GM08714 (cell line): Measurements from ENCODE around the gene MRPS35.

Source experiments
- H3K4me3 ChIP-seq: fragments of 200-500 bp; sonication (Bioruptor generic); 2 replicates; pipeline ENCODE4 v1.5.1; 2014; ENCODE audit warnings: mild to moderate bottlenecking, low read length, inconsistent platforms
- ZNF274 ChIP-seq: IDR thresholded peaks from 2 replicates; pipeline ENCODE4 v1.6.1; 2012; ENCODE audit warnings: mild to moderate bottlenecking, low read depth, low read length

The MRPS35 gene

DNA sequence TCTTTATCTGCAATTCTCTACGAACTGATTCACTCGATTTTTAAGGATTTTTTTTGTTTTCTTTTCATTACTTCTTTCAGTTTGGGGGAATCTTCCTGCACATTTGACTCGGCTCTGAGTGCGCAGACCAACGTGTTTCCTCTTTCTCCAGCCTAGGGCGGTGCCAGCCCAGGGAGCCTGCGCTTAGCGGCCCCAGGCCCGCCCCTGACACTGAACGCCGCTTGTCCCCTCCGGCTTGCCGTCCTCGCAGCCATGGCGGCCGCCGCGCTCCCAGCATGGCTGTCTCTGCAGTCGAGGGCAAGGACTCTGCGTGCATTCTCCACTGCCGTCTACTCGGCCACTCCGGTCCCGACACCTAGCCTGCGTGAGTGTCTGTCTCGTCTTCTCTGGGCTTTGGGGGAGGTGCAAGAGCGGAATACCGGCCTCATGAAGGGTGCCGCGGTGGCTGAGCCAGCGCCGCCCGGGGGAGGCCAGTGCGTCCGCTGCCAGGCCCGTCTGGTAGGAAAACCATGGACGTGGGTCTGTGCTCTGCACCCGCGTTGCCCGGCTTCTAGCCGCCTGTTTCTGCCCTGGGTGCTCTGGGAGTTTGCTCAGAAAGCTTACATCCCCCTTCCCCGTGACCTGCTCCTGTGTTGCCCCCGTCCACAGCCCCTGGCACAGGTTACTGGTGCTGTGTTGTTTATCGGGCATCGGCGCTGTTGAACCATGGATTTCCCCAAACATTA is at the start of gene MRPS35:
Gene MRPS35, plus strand, starts transcription at position 241 of the 725 bp plus-strand sequence. Its CDS starts 12 bp downstream, at position 253.
- TF ChIP-seq ZNF274: no peak

DNA sequence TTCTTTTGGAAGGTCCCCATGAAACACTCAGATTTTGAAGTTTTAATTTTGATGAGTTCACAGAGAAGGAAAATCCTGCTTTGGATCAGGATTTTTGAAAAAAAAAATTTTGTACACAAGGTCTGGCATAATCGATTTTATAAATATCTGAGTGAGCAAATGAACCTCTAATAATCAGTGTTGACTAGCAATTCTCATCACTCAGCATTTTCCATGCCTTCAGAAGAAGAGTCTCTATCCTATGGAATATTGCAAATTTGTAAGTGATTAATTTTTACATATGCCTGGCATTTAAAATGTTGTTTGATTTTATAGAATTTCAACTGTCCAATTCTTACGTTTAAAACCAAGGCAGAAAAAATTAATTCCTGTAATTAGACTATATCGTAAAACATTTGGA is 44.9 kb upstream of the MRPS35 start:
- no peak for TF ChIP-seq ZNF274

More for the DNA sequence above, at the start of gene MRPS35:
- H3K4me3 ChIP-seq: peak within 1 kb of the TSS; percentile 93

DNA sequence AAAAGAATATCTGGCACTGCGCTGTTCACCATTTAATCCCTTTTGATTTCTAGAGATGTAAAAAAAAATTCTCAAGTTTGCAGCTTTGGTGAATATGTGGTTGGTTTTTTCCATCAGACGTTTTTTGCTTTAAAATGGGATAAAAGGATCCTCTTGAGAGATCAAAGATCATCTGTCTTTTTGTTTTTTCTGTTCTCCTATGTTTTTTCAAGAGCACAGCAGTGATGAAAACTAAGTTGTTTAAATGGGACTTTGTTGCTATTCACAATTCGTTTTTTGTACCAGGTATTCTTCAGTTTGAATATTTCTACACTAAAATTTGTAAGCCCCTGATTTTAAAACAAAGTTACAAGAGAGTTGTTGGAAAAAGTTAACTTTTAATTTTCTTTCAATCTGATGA is 44.1 kb upstream of the MRPS35 start:
- TF ChIP-seq ZNF274: no peak
- no peak overlapping the region for H3K4me3 ChIP-seq

More for the DNA sequence above, 44.9 kb upstream of the MRPS35 start:
- H3K4me3 ChIP-seq: no peak overlapping the region

DNA sequence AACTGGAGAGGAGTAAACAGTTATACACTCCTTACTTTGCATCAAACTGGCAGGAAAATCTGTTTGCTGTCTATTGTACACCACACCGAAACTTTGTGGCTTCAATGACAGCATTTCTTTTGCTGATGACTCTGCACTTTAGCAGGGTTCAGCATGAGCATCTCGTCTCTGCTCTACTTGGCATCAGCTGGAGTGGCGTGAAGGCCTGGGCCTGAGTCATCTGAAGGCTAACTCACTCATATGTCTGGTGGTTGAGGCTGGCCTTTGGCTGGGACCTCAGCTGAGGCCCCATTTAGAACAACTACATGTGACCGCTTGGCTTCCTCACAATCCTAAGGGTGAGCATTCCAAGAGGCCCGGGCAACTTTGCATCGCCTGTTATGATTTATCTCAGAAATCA is 43.1 kb upstream of the MRPS35 start:
- TF ChIP-seq ZNF274: no peak
- H3K4me3 ChIP-seq: no peak overlapping the region

DNA sequence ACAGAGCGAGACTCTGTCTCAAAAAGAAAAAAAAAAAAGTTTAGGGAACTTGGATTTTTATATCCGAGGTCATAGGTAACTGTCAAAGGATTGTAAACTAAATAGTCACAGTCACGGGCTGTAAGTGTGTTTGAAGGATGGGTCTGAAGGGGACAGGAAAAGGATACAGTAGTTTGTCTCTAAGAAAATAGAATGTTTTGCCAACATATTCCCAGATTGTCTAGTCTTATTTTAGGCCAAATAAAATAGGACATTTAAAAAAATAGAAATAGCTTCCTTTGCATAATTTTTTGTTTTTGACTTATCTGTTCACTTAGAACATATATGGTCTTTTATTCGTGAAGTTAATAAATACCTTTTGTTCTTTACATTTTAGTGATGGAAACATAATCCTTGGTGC is 38.6 kb upstream of the MRPS35 start:
- no peak overlapping the region for H3K4me3 ChIP-seq
- no peak for TF ChIP-seq ZNF274

DNA sequence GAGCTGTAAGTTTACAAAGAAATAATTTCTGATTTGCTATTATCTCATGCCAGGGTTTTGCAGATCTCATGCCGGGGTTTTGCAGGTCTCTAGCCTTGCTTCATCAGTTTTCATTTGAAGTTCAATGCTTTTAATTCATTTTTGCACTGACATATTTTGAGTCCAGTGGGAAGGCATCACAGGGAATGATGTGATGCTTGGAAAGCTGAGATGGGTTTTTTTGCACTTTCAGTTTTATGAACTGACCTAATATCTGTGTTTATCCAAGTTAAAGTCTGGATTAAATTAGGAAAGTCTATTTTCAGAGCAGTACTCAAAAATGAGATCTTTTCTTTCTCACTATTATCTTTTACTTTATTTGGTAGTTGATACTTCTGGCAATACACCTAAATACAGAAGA is 38.0 kb upstream of the MRPS35 start:
- no peak for TF ChIP-seq ZNF274
- no peak overlapping the region for H3K4me3 ChIP-seq

GRCh38 chr12:27673101-27673718 is 37.4 kb upstream of the MRPS35 start:
- no peak overlapping the region for H3K4me3 ChIP-seq
- no peak for TF ChIP-seq ZNF274

DNA sequence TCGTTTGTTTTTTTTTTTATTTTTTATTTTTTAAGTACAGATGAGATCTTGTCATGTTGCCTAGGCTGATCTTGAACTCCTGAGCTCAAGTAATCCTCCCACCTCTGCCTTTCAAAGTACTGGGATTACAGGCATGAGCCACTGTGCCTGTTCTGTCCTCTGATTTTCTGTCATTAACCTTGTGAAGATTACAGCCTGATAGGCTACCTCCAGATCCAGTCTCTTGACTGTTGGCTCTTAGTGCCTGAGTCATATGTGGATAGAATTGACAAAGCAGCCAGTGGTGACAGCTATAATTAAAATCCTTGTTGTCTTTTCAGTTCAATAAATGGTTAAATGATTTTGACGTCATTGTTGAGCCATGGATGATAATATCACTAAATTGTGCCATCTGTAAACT is 35.6 kb upstream of the MRPS35 start:
- H3K4me3 ChIP-seq: no peak overlapping the region
- TF ChIP-seq ZNF274: no peak

DNA sequence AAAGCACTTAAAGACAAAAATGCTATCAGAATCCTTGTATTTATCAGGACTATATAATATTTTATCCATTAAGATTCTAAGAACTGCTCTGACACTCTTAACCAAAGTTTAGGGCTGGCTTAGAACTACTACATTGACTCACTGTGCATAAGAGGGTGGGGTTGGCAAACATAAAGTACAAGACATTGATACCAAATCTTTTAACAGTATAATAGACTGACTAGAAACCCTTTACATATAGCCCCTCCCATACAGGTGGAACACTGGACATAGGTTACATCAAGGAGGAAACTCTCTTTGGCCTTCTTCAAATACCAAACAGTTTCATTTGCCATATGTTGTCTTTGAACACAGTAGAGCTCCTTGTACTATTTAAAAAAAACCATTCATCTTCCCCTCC is 30.0 kb upstream of the MRPS35 start:
- TF ChIP-seq ZNF274: no peak
- H3K4me3 ChIP-seq: no peak overlapping the region

- H3K4me3 ChIP-seq: no peak overlapping the region
- TF ChIP-seq ZNF274: no peak
Observed at GRCh38 chr12:27682534-27682933, 28.1 kb upstream of the MRPS35 start.

DNA sequence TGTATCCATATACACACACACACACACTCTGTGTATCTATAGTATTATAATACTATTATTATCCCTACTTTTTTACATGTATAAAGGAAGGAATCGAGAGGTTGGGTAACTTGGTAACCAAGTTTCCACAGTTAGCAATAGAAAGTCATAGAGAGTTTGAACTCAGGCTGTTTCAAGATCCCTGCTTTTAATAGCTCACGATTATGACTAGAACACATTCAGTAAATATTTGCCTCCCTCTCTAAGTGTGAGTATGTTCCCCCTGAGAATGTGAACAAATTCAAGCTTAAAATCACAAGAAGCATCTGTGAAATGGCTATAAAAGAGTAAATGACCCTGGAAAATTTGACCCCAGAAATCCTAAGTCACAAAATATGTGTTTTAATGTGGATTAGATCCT is 25.4 kb upstream of the MRPS35 start:
- no peak overlapping the region for H3K4me3 ChIP-seq
- no peak for TF ChIP-seq ZNF274

GRCh38 chr12:27686147-27686546 is 24.5 kb upstream of the MRPS35 start:
- no peak for TF ChIP-seq ZNF274
- no peak overlapping the region for H3K4me3 ChIP-seq

GRCh38 chr12:27688671-27689070 is 22.0 kb upstream of the MRPS35 start:
- TF ChIP-seq ZNF274: no peak
- no peak overlapping the region for H3K4me3 ChIP-seq

- no peak overlapping the region for H3K4me3 ChIP-seq
- no peak for TF ChIP-seq ZNF274
Observed at GRCh38 chr12:27689558-27690180, 21.0 kb upstream of the MRPS35 start.

GRCh38 chr12:27693403-27693802 is 17.2 kb upstream of the MRPS35 start:
- TF ChIP-seq ZNF274: no peak
- no peak overlapping the region for H3K4me3 ChIP-seq

DNA sequence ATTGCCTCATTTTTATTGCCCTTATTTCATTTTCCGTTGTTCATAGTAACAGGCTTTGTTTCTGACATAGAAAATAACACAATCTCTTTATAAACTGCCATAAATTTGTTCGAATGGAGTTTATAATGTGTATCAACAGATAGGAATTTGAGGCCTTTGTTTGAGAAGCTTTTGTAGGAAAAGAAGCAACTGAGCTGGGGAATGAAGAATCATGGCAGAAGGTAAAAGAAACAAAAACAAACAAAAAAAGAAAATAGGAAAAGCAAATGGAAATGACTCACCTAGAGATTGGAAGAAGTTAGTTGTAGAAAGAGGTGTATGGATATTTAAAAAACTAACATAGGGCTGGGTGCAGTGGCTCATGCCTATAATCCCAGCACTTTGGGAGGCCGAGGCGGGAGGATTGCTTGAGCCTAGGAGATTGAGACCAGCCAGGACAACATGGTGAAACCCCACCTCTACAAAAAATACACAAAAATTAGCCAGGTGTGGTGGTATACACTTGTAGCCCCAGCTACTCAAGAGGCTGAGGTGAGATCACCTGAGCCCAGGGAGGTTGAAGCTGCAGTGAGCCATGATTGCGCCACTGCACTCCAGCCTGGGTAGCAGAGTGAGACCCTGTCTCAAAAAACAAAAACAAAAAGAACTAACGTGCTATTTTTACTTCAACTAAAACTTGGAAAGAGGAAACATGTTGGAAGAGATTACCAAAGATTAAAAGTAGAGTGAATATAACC is 14.9 kb upstream of the MRPS35 start:
- no peak for TF ChIP-seq ZNF274
- no peak overlapping the region for H3K4me3 ChIP-seq
